ENCODE measurements around the gene CATSPERD. TPM values are rescaled to one million over a fixed set of nuclear protein-coding genes. Genes with fewer than 3 reads are reported as not detected.

Gene CATSPERD, protein sequence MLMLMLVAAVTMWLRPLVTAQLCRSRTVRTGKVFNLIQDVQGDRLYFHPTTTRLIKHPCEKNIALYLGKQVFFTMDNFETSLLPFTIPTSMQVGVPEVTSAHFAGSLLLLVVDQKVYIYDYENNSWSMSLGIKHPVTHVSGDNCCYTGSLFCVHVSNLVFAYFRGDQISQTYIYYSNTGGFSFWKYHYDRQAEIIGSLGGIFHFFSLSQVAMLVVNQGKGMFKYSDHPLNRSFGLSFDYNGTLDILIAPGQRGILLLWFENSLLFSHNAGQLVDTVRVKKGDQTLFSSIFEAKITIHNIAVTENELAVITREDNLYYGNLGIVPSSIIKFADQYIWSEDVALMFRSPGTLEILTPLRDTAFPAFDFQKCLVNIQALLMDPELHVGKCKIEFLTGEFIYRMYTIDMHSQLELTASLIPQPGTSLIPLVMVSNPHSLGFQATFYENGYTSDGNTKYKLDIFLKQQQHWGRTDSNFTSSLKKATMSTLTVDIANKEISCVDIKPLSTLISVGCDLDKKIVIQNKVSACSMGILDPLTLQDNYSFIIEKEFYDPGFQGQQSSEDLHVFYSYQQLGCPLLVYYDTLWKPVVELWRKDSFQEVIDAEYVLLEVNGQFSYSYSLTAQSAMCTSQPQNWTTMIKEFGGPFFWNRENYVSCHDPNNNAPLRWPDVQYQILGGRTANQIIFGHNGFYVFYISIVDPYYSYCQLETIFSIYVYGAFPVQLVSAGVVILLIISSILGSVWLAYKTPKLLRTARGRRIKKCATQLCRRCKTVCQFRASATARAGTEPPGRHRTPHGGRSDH
- total RNA-seq (not detected), polyA plus RNA-seq (not detected)
- long read RNA-seq, donor 1, partial matches to known transcripts = 8 of 13 reads
- long read RNA-seq, donor 1, other reads (novel, unspliced or antisense) = 5 of 13 reads
- long read RNA-seq, donor 2 = 0 reads
- long read RNA-seq, donor 3 = 0 reads
- long read RNA-seq, donor 4 = 0 reads
- long read RNA-seq, donor 5 = 0 reads
- long read RNA-seq, donor 6 = 0 reads
- long read RNA-seq, donor 7 = 0 reads
- long read RNA-seq, donor 8 = 0 reads
- long read RNA-seq, donor 9 = 0 reads
- long read RNA-seq, donor 10 = 0 reads

DNA sequence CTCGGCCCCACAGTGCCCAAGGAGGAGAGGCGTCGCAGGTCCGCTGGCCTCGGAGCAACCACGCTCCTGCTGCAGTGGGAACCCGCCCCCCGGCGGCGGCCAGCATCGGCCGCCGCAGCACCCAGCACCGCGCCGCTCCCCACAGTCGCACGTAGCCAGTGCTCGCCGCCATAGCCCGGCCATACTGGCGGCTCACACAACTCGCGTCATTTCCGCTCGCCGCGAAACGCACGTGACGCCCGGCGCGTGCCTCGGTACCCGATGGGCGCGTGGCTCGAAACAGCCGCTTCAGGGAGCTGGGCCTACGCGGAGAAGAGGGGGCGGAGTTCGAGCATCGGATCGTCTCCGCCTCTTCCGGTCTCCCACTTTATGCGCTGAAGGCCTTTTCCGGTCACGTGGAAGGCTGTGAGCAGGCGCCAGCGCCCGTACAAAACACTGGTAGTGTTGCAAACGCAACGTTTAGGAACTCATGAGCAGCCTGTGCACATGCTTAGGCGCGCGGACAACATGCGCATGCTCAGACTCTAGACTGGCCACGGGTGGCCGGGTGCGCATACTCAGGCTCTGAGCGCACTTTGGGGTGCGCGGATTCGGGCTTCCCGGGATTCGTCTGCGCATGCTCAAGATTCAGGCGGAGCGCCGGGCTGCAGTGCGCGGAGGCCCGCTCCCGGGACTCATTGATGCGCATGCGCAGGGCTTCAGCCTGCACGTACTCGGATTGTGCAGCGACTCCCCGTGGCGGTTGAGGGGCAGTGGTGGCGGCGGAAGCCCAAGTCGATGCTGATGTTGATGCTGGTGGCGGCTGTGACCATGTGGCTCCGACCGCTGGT is at the start of gene CATSPERD, which contains the start of gene LONP1:
TSS of gene CATSPERD (plus strand) at position 677 of the 830 bp plus-strand sequence. CDS start at position 778, 101 bp downstream.
TSS of gene LONP1 (minus strand) at position 186 of the 830 bp plus-strand sequence. CDS start at position 172, 14 bp downstream.
- H3K27me3 ChIP-seq = no peaks in the 10 kb centered on the region
- peak; percentile 98 to 99 (median 99) for DNase-seq
- WGBS, 4 donors = 0% methylated on average over 6 to 90 of the region's 90 CpGs; no CpG with 5 or more reads in 1 of the 4 donors
- TF ChIP-seq, protein P1, sequence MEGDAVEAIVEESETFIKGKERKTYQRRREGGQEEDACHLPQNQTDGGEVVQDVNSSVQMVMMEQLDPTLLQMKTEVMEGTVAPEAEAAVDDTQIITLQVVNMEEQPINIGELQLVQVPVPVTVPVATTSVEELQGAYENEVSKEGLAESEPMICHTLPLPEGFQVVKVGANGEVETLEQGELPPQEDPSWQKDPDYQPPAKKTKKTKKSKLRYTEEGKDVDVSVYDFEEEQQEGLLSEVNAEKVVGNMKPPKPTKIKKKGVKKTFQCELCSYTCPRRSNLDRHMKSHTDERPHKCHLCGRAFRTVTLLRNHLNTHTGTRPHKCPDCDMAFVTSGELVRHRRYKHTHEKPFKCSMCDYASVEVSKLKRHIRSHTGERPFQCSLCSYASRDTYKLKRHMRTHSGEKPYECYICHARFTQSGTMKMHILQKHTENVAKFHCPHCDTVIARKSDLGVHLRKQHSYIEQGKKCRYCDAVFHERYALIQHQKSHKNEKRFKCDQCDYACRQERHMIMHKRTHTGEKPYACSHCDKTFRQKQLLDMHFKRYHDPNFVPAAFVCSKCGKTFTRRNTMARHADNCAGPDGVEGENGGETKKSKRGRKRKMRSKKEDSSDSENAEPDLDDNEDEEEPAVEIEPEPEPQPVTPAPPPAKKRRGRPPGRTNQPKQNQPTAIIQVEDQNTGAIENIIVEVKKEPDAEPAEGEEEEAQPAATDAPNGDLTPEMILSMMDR (IDR thresholded peaks at IDR 0.05) = peak; percentile 85 to 97 (median 96)
- TF ChIP-seq POLR2A (IDR thresholded peaks at IDR 0.05) = peak; percentile 82 to 98
- H3K27ac ChIP-seq = peak within 1 kb of the TSS; percentile 89 to 100 (median 96)
- no peaks in the 10 kb centered on the region for H3K36me3 ChIP-seq (replicated peaks in 1 of 2)
- peak within 1 kb of the TSS; percentile 12 to 92 (median 80) for H3K4me3 ChIP-seq
- intact Hi-C loops (cut with DNase I) = no loop called here
- no peaks in the 10 kb centered on the region for H3K9me3 ChIP-seq (replicated peaks in 1 of 3)
- peaks cover 26 to 41% of the 10 kb centered on the region in 2 donors for H3K4me1 ChIP-seq (replicated peaks in 1 of 2)

DNA sequence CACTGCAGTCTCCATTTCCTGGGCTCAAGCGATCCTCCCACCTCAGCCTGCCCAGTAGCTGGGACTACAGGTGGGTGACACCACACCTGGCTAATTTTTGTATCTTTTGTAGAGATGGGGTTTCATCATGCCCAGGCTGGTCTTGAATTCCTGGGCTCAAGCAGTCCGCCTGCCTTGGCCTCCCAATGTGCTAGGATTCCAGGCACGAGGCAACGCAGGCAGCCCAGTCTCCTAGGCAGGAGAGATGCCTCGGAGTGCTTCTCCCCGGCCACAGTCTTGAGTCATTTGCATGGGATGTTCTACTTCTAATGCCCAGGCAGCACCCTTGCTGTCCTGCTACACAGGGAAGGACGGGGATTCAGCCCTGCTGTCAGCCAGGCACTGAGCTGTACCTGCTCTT is 48.8 kb upstream of the CATSPERD start:
- Histone ChIP-seq H3K9me3 (replicated peaks in 1 of 3) (no peaks in the 10 kb centered on the region), H3K27ac (no peak overlapping the region), H3K27me3 (no peaks in the 10 kb centered on the region), H3K4me1 (replicated peaks in 1 of 2) (no peaks in the 10 kb centered on the region), H3K36me3 (replicated peaks in 1 of 2) (peaks cover 0 to 35% of the 10 kb centered on the region in 2 donors), H3K4me3 (no peak overlapping the region)
- whole genome bisulfite sequencing, 4 donors = 86 to 96% (median 92%) methylated on average over 4 to 7 of the region's 7 CpGs
- intact Hi-C loops (cut with DNase I) = no loop called here
- TF ChIP-seq, protein P1 (IDR thresholded peaks at IDR 0.05) = no peak
- no peak for TF ChIP-seq POLR2A (IDR thresholded peaks at IDR 0.05)
- DNase-seq = no peak

DNA sequence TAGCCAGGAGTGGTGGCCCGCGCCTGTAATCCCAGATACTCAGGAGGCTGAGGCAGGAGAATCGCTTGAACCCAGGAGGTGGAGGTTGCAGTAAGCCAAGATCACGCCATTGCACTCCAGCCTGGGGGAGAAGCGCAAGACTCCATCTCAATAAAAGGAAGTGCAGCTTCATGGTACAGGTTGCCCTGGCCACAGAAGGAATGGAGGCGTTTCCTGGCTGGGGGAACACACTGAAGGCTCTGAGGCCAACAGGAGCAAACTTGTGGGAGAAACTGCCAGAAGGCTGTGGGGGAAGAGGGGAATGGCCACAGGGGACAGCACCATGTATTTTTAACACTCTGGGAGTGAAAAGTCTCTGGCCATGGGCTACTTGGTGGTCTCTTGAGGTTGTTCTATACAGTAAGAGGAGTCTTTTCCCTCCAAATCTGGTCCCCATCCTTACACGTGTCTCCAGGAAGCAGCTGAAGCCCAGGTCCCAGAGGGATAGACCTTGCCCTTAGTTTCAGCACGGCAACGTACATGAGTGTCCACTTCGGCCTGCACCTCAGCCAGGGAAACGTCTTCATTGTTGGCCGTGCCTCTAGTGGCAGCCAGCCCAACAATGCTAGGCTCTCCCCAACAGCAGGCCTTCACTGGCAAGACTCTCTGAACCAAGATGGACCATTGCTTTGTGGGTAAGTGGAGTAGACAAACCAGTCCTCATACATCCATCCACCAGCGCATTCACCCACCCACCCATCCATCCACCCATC is 47.6 kb upstream of the CATSPERD start:
- no peak overlapping the region for H3K27ac ChIP-seq
- no peak overlapping the region for H3K4me3 ChIP-seq
- no peaks in the 10 kb centered on the region for H3K27me3 ChIP-seq
- peaks cover 0 to 22% of the 10 kb centered on the region in 2 donors for H3K36me3 ChIP-seq (replicated peaks in 1 of 2)
- H3K4me1 ChIP-seq (replicated peaks in 1 of 2) = no peaks in the 10 kb centered on the region
- 85 to 90% (median 90%) methylated on average over 13 of the region's 13 CpGs for WGBS, 4 donors
- intact Hi-C loops (cut with DNase I) = no loop called here
- H3K9me3 ChIP-seq (replicated peaks in 1 of 3) = no peaks in the 10 kb centered on the region
- no peak for DNase-seq
- no peak for TF ChIP-seq POLR2A (IDR thresholded peaks at IDR 0.05)
- TF ChIP-seq, protein P1 (IDR thresholded peaks at IDR 0.05) = no peak
